ENCODE measurements around the gene ARHGAP9.

The ARHGAP9 gene

GRCh38 chr12:57479376-57480115 is at the start of gene ARHGAP9:
Gene ARHGAP9, minus strand, starts transcription at chr12:57479866. Its CDS starts 460 bp downstream, at chr12:57479406.
- Histone ChIP-seq H3K9me3 (no peaks in the 10 kb centered on the region), H3K4me2 (peak within 1 kb of the TSS; percentile 99), H3K27ac (peak within 1 kb of the TSS; percentile 88), H3K36me3 (peaks cover 11% of the 10 kb centered on the region), H3K27me3 (peaks cover 6% of the 10 kb centered on the region; the same call in 1 of the 2 replicates), H4K20me1 (no peaks in the 10 kb centered on the region), H3K4me3 (peak within 1 kb of the TSS; percentile 28; the same call in 1 of the 2 replicates), H3K9ac (peak within 1 kb of the TSS; percentile 47), H3K4me1 (peaks cover 63% of the 10 kb centered on the region)
- TF ChIP-seq Cebpa-rat (IDR thresholded peaks at IDR 0.05) = no peak

GRCh38 chr12:57528831-57529555 is 49.3 kb upstream of the ARHGAP9 start:
- no peak overlapping the region for H3K4me2 ChIP-seq
- peaks cover 28% of the 10 kb centered on the region for H3K4me1 ChIP-seq
- no peak overlapping the region for H3K27ac ChIP-seq
- peaks cover 41% of the 10 kb centered on the region for H4K20me1 ChIP-seq
- no peaks in the 10 kb centered on the region for H3K27me3 ChIP-seq
- no peak overlapping the region for H3K9ac ChIP-seq
- H3K36me3 ChIP-seq = peaks cover 99% of the 10 kb centered on the region
- H3K4me3 ChIP-seq = no peak overlapping the region
- no peaks in the 10 kb centered on the region for H3K9me3 ChIP-seq
- no peak for TF ChIP-seq Cebpa-rat (IDR thresholded peaks at IDR 0.05)

GRCh38 chr12:57528176-57528575 is 48.5 kb upstream of the ARHGAP9 start:
- H3K9ac ChIP-seq = no peak overlapping the region
- H3K4me1 ChIP-seq = peaks cover 36% of the 10 kb centered on the region
- no peaks in the 10 kb centered on the region for H3K9me3 ChIP-seq
- peaks cover 92% of the 10 kb centered on the region for H3K36me3 ChIP-seq
- no peak for TF ChIP-seq Cebpa-rat (IDR thresholded peaks at IDR 0.05)
- peaks cover 49% of the 10 kb centered on the region for H4K20me1 ChIP-seq
- H3K4me2 ChIP-seq = no peak overlapping the region
- H3K27me3 ChIP-seq = no peaks in the 10 kb centered on the region
- H3K4me3 ChIP-seq = no peak overlapping the region
- no peak overlapping the region for H3K27ac ChIP-seq

GRCh38 chr12:57527184-57527583 is 47.5 kb upstream of the ARHGAP9 start:
- Histone ChIP-seq H3K9me3 (no peaks in the 10 kb centered on the region), H3K4me1 (peaks cover 38% of the 10 kb centered on the region), H3K4me2 (no peak overlapping the region), H3K9ac (0 out of 2 replicates have a peak overlapping the region, but pooled peaks have one; percentile 38), H3K27ac (no peak overlapping the region; the same call in 1 of the 2 replicates), H4K20me1 (peaks cover 50% of the 10 kb centered on the region), H3K36me3 (peaks cover 82% of the 10 kb centered on the region), H3K4me3 (no peak overlapping the region), H3K27me3 (no peaks in the 10 kb centered on the region)
- TF ChIP-seq Cebpa-rat (IDR thresholded peaks at IDR 0.05) = no peak

DNA sequence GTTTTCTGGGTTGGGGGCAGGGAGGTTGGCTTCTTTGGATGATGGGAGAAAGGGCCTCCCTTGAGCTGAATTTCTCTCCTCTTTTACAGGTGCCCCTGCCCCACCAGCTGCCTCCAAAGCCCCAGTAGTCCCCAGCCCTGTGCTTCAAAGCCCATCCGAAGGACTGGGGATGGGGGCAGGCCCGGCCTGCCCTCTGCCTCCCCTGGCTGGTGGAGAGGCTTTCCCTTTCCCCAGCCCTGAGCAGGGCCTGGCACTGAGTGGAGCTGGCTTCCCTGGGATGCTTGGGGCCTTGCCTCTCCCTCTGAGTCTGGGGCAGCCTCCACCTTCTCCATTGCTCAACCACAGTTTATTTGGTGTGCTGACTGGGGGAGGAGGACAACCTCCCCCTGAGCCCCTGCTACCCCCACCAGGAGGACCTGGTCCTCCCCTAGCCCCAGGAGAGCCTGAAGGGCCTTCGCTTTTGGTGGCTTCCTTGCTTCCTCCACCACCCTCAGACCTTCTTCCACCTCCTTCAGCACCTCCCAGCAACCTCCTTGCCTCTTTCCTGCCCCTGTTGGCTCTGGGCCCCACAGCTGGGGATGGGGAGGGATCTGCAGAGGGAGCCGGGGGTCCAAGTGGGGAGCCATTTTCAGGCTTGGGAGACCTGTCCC is 46.9 kb upstream of the ARHGAP9 start:
- H3K9me3 ChIP-seq = no peaks in the 10 kb centered on the region
- H3K4me1 ChIP-seq = peaks cover 44% of the 10 kb centered on the region
- TF ChIP-seq Cebpa-rat (IDR thresholded peaks at IDR 0.05) = no peak
- H3K36me3 ChIP-seq = peaks cover 76% of the 10 kb centered on the region
- H4K20me1 ChIP-seq = peaks cover 50% of the 10 kb centered on the region
- H3K4me2 ChIP-seq = no peak overlapping the region
- no peak overlapping the region for H3K4me3 ChIP-seq
- peak overlapping the region; percentile 30; the same call in 1 of the 2 replicates for H3K27ac ChIP-seq
- H3K27me3 ChIP-seq = no peaks in the 10 kb centered on the region
- 0 out of 2 replicates have a peak overlapping the region, but pooled peaks have one; percentile 38 for H3K9ac ChIP-seq

DNA sequence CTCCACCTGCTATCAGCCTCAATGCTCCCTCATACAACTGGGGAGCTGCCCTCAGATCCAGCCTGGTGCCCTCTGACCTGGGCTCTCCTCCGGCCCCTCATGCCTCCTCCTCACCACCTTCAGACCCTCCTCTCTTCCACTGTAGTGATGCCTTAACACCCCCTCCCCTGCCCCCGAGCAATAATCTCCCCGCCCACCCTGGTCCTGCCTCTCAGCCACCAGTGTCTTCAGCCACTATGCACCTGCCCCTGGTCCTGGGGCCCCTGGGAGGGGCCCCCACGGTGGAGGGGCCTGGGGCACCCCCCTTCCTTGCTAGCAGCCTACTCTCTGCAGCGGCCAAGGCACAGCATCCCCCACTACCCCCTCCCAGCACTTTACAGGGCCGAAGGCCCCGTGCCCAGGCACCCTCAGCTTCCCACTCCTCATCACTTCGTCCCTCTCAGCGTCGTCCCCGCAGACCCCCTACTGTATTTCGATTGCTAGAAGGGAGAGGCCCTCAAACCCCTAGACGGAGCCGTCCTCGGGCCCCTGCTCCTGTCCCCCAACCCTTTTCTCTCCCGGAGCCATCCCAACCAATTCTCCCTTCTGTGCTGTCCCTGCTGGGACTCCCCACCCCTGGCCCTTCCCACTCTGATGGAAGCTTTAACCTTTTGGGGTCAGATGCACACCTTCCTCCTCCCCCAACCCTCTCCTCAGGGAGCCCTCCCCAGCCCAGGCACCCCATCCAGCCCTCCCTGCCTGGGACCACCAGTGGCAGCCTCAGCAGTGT is 46.1 kb upstream of the ARHGAP9 start:
- H3K27me3 ChIP-seq = no peaks in the 10 kb centered on the region
- no peak for TF ChIP-seq Cebpa-rat (IDR thresholded peaks at IDR 0.05)
- H3K4me1 ChIP-seq = peaks cover 52% of the 10 kb centered on the region
- H3K4me2 ChIP-seq = peak overlapping the region; percentile 98
- H3K9me3 ChIP-seq = no peaks in the 10 kb centered on the region
- peaks cover 50% of the 10 kb centered on the region for H4K20me1 ChIP-seq
- H3K4me3 ChIP-seq = no peak overlapping the region
- H3K9ac ChIP-seq = peak overlapping the region; percentile 57; the same call in 1 of the 2 replicates
- H3K27ac ChIP-seq = peak overlapping the region; percentile 51; the same call in 1 of the 2 replicates
- H3K36me3 ChIP-seq = peaks cover 68% of the 10 kb centered on the region

- peaks cover 52% of the 10 kb centered on the region for H3K4me1 ChIP-seq
- peaks cover 44% of the 10 kb centered on the region for H4K20me1 ChIP-seq
- H3K9me3 ChIP-seq = no peaks in the 10 kb centered on the region
- peak overlapping the region; percentile 89; the same call in 1 of the 2 replicates for H3K27ac ChIP-seq
- H3K4me3 ChIP-seq = peak overlapping the region; percentile 84; the same call in 1 of the 2 replicates
- peak overlapping the region; percentile 91 for H3K9ac ChIP-seq
- peaks cover 60% of the 10 kb centered on the region for H3K36me3 ChIP-seq
- H3K27me3 ChIP-seq = no peaks in the 10 kb centered on the region
- no peak for TF ChIP-seq Cebpa-rat (IDR thresholded peaks at IDR 0.05)
- H3K4me2 ChIP-seq = peak overlapping the region; percentile 98
These were observed 45.3 kb upstream of the ARHGAP9 start for GRCh38 chr12:57524814-57525614.

DNA sequence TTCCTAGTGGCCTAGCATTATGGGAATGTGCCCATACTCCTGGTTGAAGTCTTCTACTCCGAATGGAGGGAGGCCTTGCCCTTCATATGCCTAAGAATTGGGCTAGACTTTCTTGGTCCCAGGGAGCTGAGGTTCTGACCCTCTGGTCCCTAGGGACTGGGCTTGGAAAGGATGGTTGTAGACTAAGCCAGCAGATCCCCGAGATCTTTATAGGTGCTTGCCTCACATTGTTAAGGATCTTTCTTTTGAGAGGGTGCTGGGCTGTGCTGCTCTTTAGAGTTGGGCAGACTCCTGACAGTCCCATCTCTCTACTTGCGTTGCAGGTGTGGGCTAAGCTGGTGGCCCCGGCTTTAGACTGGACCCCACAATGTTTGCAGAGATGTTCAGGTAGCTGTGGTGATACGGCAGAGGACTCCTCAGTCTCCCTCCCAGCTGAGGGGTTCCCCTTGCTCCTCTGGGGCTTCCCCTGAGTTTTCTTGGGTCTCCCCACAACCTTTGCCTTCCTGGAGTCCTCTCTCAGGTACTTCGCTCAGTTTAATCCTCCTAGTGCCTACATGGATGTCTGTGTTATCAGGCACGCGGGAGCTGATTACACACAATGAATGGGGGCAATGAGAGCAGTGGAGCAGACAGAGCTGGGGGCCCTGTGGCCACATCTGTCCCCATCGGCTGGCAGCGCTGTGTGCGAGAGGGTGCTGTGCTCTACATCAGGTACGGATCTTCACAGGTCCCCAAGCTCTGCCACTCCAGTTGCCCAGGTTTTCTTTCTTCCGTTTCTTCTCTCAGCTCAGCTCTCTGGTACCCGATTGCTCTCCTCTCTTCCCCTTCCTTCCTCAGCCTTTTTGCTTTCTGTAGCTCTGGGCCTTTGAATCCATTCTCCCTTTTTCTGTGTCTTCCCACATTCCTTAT is 44.3 kb upstream of the ARHGAP9 start:
- Histone ChIP-seq H3K27me3 (no peaks in the 10 kb centered on the region), H3K4me3 (peak overlapping the region; percentile 84), H3K4me1 (peaks cover 56% of the 10 kb centered on the region), H3K27ac (peak overlapping the region; percentile 89), H3K9me3 (no peaks in the 10 kb centered on the region), H4K20me1 (peaks cover 54% of the 10 kb centered on the region), H3K9ac (peak overlapping the region; percentile 91), H3K36me3 (peaks cover 54% of the 10 kb centered on the region), H3K4me2 (peak overlapping the region; percentile 98)
- no peak for TF ChIP-seq Cebpa-rat (IDR thresholded peaks at IDR 0.05)

Data from BLaER1 (cell line).